Right lobe of liver (tissue), 6 donors: ENCODE data around the gene UBC. TPM values are rescaled to one million over a fixed set of nuclear protein-coding genes. Genes with fewer than 3 reads are reported as not detected.
"Not testable (repeated sequence)": the region's sequence is repeated elsewhere in the genome, so short reads cannot be mapped to it uniquely, and the experiment has no call there.

ENCODE experiments used
- ATAC-seq, 4 donors: fragments of 200-7000 bp; cut with Tn5 transposase; one replicate each; pipeline ENCODE4 v1.9.1; 2020; ENCODE audit warnings: mild to moderate bottlenecking in 4 of 4, moderate library complexity in 4 of 4
- DNase-seq, 3 donors: peaks; one replicate each; pipeline ENCODE4 v3.0.0-alpha.2; 2020
- H3K27ac ChIP-seq, 3 donors: fragments of 200-600 bp; one replicate each; pipeline ENCODE4 v1.8.0; 2022
- H3K27me3 ChIP-seq, 2 donors: fragments of 200-600 bp; one replicate each; pipeline ENCODE4 v1.8.0; 2022
- H3K36me3 ChIP-seq, 4 donors: fragments of 200-600 bp; sonication (generic) in 1 of 4; one replicate each; pipeline versions ENCODE4 v1.5.1 to v1.8.0; 2017 to 2022; ENCODE audit warnings: control low read depth in 1 of 4
- H3K4me1 ChIP-seq, 4 donors: fragments of 200-600 bp; sonication (generic) in 1 of 4; one replicate each; pipeline versions ENCODE4 v1.5.1 to v1.8.0; 2017 to 2022; ENCODE audit warnings: control low read depth in 1 of 4
- H3K4me3 ChIP-seq, 3 donors: fragments of 200-600 bp; one replicate each; pipeline ENCODE4 v1.8.0; 2022
- H3K9me3 ChIP-seq, 4 donors: fragments of 200-600 bp; sonication (generic) in 1 of 4; one replicate each; pipeline versions ENCODE4 v1.5.1 to v1.8.0; 2017 to 2022; ENCODE audit warnings: control low read depth in 1 of 4
- POLR2A ChIP-seq: fragments of 450-650 bp; IDR thresholded peaks from one replicate; pipeline ENCODE4 v1.6.1; 2017; ENCODE audit warnings: antibody characterized with exemption, mild to moderate bottlenecking
- WGBS: methylation state at CpG from one replicate; pipeline ENCODE4 v1.1.6; 2018; ENCODE audit warnings: low coverage, low lambda C conversion rate; ENCODE audit not compliant: insufficient coverage; ENCODE audit errors: missing lambda C conversion rate; 5-methylcytosine and 5-hydroxymethylcytosine counted together
- intact Hi-C, 2 donors: fragments of 100-400 bp; cut with DNase I; formaldehyde crosslinking; loops; one replicate each; pipeline versions ENCODE4 v1.11.2 to v1.14.1; 2022
- total RNA-seq, 6 experiments: library from RNA; depleted of rRNA in 2 of 6; stranded (reverse); fragments of >200 nt in 2 of 6; fragmentation: NEBNext Ultra II Directional in 3 of 6; extraction: Animal tissue kit (Norgen Biotek cat#: 25700) in 3 of 6; gene quantifications; one replicate each; pipeline versions ENCODE4 v1.1.0 to v1.2.4, GENCODE V29; 2016 to 2023
- TF ChIP-seq, protein P1 (sequence below), 4 donors: fragments of 200-600 bp in 3 of 4; fragments of 450-650 bp in 1 of 4; IDR thresholded peaks; one replicate each; pipeline versions ENCODE4 v1.5.1 to v1.8.0; 2016 to 2022; ENCODE audit warnings: antibody characterized with exemption in 4 of 4, mild to moderate bottlenecking in 2 of 4
- donor health status: DM: no; HTN: yes; CAD: no.
- donor health status: DM: no; HTN: no; CAD: no.
- donor health status: DM: no; HTN: no; CAD: no.
- donor health status: DM: no; HTN: yes; CAD: no.
- donor health status: DM: no; HTN: yes; CAD: no.

The UBC gene
- total RNA-seq, 6 experiments from 2014 or later: 390 to 1,023 (median 604) TPM

- Histone ChIP-seq H3K27ac (no peak overlapping the region), H3K4me3 (no peak overlapping the region), H3K9me3 (no peaks in the 10 kb centered on the region), H3K36me3 (no peaks in the 10 kb centered on the region), H3K4me1 (peaks cover 0 to 11% (median 0%) of the 10 kb centered on the region in 4 donors), H3K27me3 (no peaks in the 10 kb centered on the region)
- ATAC-seq (no peak), DNase-seq (no peak)
- WGBS: 94% methylated on average over 10 of the region's 12 CpGs
- intact Hi-C loops: no loop called here
- TF ChIP-seq, protein P1, sequence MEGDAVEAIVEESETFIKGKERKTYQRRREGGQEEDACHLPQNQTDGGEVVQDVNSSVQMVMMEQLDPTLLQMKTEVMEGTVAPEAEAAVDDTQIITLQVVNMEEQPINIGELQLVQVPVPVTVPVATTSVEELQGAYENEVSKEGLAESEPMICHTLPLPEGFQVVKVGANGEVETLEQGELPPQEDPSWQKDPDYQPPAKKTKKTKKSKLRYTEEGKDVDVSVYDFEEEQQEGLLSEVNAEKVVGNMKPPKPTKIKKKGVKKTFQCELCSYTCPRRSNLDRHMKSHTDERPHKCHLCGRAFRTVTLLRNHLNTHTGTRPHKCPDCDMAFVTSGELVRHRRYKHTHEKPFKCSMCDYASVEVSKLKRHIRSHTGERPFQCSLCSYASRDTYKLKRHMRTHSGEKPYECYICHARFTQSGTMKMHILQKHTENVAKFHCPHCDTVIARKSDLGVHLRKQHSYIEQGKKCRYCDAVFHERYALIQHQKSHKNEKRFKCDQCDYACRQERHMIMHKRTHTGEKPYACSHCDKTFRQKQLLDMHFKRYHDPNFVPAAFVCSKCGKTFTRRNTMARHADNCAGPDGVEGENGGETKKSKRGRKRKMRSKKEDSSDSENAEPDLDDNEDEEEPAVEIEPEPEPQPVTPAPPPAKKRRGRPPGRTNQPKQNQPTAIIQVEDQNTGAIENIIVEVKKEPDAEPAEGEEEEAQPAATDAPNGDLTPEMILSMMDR (IDR thresholded peaks at IDR 0.05): no peak
- no peak for TF ChIP-seq POLR2A
Observed at GRCh38 chr12:124923905-124924734, 9.7 kb upstream of the UBC start.

- peak overlapping the region in 1 of 3 donors; percentile 7 for H3K4me3 ChIP-seq
- TF ChIP-seq, protein P1 (IDR thresholded peaks at IDR 0.05): no peak
- no peak for TF ChIP-seq POLR2A
- DNase-seq (peak in 2 of 3 donors; percentile 61 to 64), ATAC-seq (peak in 3 of 4 donors; percentile 5 to 11 (median 5))
- 10% methylated on average over 11 of the region's 16 CpGs for WGBS
- peak overlapping the region; percentile 23 to 100 (median 63) for H3K27ac ChIP-seq
- H3K36me3 ChIP-seq: no peaks in the 10 kb centered on the region
- intact Hi-C loops: no loop called here
- no peaks in the 10 kb centered on the region for H3K27me3 ChIP-seq
- peaks cover 0 to 22% (median 5%) of the 10 kb centered on the region in 4 donors for H3K4me1 ChIP-seq
- no peaks in the 10 kb centered on the region for H3K9me3 ChIP-seq
Observed at GRCh38 chr12:124921200-124922031, 7.0 kb upstream of the UBC start.

DNA sequence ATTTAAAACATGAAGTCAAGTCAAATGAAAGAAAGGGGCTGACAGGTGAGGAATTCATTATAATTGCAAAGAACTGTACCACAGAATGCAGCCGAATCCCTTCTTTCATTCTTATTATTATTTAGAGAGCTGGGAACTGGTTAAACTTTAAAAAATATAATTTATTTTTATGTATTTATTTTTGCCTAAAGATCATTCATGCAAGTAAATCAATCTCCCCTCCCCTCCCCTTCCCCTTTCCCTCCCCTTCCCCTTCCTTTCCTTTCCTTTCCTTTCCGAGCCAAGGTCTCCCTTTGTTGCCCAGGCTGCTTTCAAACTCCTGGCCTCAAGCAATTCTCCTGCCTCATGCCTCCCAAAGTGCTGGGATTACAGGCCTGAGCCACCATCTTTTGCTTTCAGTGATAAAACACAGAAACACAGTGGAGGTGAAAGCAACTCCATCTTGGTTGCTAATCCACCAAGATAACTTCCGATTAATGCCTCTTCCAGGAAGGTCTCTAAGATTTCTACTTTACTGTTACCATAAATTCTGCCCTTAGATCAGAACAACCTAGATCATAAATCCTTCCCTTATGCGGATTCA is 6.0 kb upstream of the UBC start:
- DNase-seq (no peak), ATAC-seq (no peak)
- intact Hi-C loops: no loop called here
- TF ChIP-seq, protein P1 (IDR thresholded peaks at IDR 0.05): no peak
- no peak for TF ChIP-seq POLR2A
- H3K9me3 ChIP-seq: no peaks in the 10 kb centered on the region
- H3K36me3 ChIP-seq: no peaks in the 10 kb centered on the region
- H3K4me3 ChIP-seq: no peak overlapping the region
- peaks cover 0 to 30% (median 10%) of the 10 kb centered on the region in 4 donors for H3K4me1 ChIP-seq
- 64% methylated on average over 4 of the region's 4 CpGs for WGBS
- H3K27me3 ChIP-seq: no peaks in the 10 kb centered on the region
- peak overlapping the region in 2 of 3 donors; percentile 100 for H3K27ac ChIP-seq

- Histone ChIP-seq H3K9me3 (no peaks in the 10 kb centered on the region), H3K27ac (peak overlapping the region; percentile 100), H3K4me3 (no peak overlapping the region), H3K4me1 (peaks cover 2 to 32% (median 10%) of the 10 kb centered on the region in 4 donors), H3K36me3 (no peaks in the 10 kb centered on the region), H3K27me3 (no peaks in the 10 kb centered on the region)
- ATAC-seq (no peak), DNase-seq (no peak)
- intact Hi-C loops: no loop called here
- no peak for TF ChIP-seq POLR2A
- TF ChIP-seq, protein P1 (IDR thresholded peaks at IDR 0.05): no peak
- 67% methylated on average over 17 of the region's 17 CpGs for WGBS
Observed at GRCh38 chr12:124919521-124920352, 5.3 kb upstream of the UBC start.

- intact Hi-C loops: not testable (repeated sequence)
Observed at GRCh38 chr12:124918622-124918988, 4.2 kb upstream of the UBC start.

More at GRCh38 chr12:124918622-124918988, 4.2 kb upstream of the UBC start:
- not testable (repeated sequence) for H3K36me3 ChIP-seq, H3K4me3 ChIP-seq, H3K27me3 ChIP-seq, H3K9me3 ChIP-seq, ATAC-seq, DNase-seq
- 88% methylated on average over 3 of the region's 3 CpGs for WGBS
- H3K4me1 ChIP-seq: peaks cover 3 to 32% (median 10%) of the 10 kb centered on the region in 4 donors
- H3K27ac ChIP-seq: peak overlapping the region; percentile 100
